HepG2 (cell line): ENCODE measurements around the gene APOA1. TPM values are rescaled to one million over a fixed set of nuclear protein-coding genes. Genes with fewer than 3 reads are reported as not detected.

Experiments
- EZH2 ChIP-seq: conservative IDR thresholded peaks from 2 replicates; pipeline ENCODE4 v1.6.1; 2012; ENCODE audit warnings: mild to moderate bottlenecking, low read depth, low read length, moderate library complexity
- HNRNPLL ChIP-seq: fragments of 200-400 bp; formaldehyde crosslinking; IDR thresholded peaks from 2 replicates; pipeline ENCODE4 v1.6.1; 2017; ENCODE audit warnings: mild to moderate bottlenecking, low read depth, low read length; ENCODE audit not compliant: poor library complexity, severe bottlenecking
- KLF16 ChIP-seq, 2 experiments: sonication (generic) in 1 of 2; formaldehyde crosslinking in 1 of 2; IDR thresholded peaks; 2 replicates each; pipeline versions ENCODE4 v1.6.1 to v1.8.0; 2016 to 2023; ENCODE audit warnings: missing genetic modification reagents in 2 of 2, missing compliant biosample characterization in 1 of 2
- MLLT10 ChIP-seq: sonication (generic); formaldehyde crosslinking; IDR thresholded peaks from 2 replicates; pipeline ENCODE4 v1.4.0; 2020; ENCODE audit warnings: missing genetic modification reagents
- PCBP1 ChIP-seq: fragments of 200-400 bp; formaldehyde crosslinking; IDR thresholded peaks from 2 replicates; pipeline ENCODE4 v1.6.1; 2017; ENCODE audit warnings: mild to moderate bottlenecking, low read depth, low read length, borderline replicate concordance
- PHF21A ChIP-seq: sonication (generic); formaldehyde crosslinking; IDR thresholded peaks from 2 replicates; pipeline ENCODE4 v1.5.0; 2020; ENCODE audit warnings: mild to moderate bottlenecking, missing genetic modification reagents
- RARG ChIP-seq: sonication (generic); formaldehyde crosslinking; IDR thresholded peaks from 2 replicates; pipeline ENCODE4 v1.4.0; 2020; ENCODE audit warnings: low read depth, mild to moderate bottlenecking, missing genetic modification reagents
- RBFOX2 ChIP-seq: fragments of 200-400 bp; formaldehyde crosslinking; IDR thresholded peaks from 2 replicates; pipeline ENCODE4 v1.6.1; 2017; ENCODE audit warnings: low read depth, mild to moderate bottlenecking, low read length
- RXRB ChIP-seq: IDR thresholded peaks from 2 replicates; pipeline ENCODE4 v1.6.1; 2016; ENCODE audit warnings: borderline replicate concordance, missing genetic modification reagents, missing compliant biosample characterization
- ZFP36L2 ChIP-seq: sonication (generic); formaldehyde crosslinking; IDR thresholded peaks from 2 replicates; pipeline ENCODE4 v1.4.0; 2020; ENCODE audit warnings: missing genetic modification reagents
- ZKSCAN5 ChIP-seq: sonication (generic); formaldehyde crosslinking; IDR thresholded peaks from 2 replicates; pipeline ENCODE4 v1.5.1; 2020; ENCODE audit warnings: mild to moderate bottlenecking, missing genetic modification reagents
- ZNF556 ChIP-seq: sonication (generic); formaldehyde crosslinking; IDR thresholded peaks from 2 replicates; pipeline ENCODE4 v1.4.0; 2020; ENCODE audit warnings: mild to moderate bottlenecking, missing genetic modification reagents, borderline replicate concordance
- ZNF616 ChIP-seq: sonication (generic); formaldehyde crosslinking; IDR thresholded peaks from 2 replicates; pipeline ENCODE4 v1.5.0; 2020; ENCODE audit warnings: low read depth, mild to moderate bottlenecking, missing genetic modification reagents
- ZNF850 ChIP-seq: sonication (generic); formaldehyde crosslinking; conservative IDR thresholded peaks from 2 replicates; pipeline ENCODE4 v1.9.0; 2021; ENCODE audit warnings: mild to moderate bottlenecking, missing genetic modification reagents
- polyA plus RNA-seq, 8 experiments: library from polyadenylated mRNA; depleted of rRNA in 3 of 8; stranded (reverse) in 7 of 8; unstranded in 1 of 8; fragments of >200 nt; fragmentation: Illumina TruSeq in 4 of 8; extraction: Trizol in 4 of 8; gene quantifications; 2 replicates each; pipeline versions ENCODE4 v1.2.1 to v1.2.3, GENCODE V29; 2011 to 2016; ENCODE audit warnings: low read depth in 4 of 8, missing spikeins in 1 of 8, mixed read lengths in 1 of 8; ENCODE audit not compliant: insufficient read depth in 1 of 8
- total RNA-seq, 5 experiments: library from RNA; depleted of rRNA; stranded (reverse); fragments of >200 nt; fragmentation: Illumina TruSeq; extraction: Trizol; gene quantifications; 2 replicates each; pipeline ENCODE4 v1.2.3, GENCODE V29; 2016; ENCODE audit warnings: low read depth in 1 of 5
- TF ChIP-seq, protein P1 (sequence below): sonication (generic); formaldehyde crosslinking; IDR thresholded peaks from 2 replicates; pipeline ENCODE4 v1.8.0; 2022; ENCODE audit warnings: mild to moderate bottlenecking, missing genetic modification reagents, moderate library complexity
- TF ChIP-seq, protein P2 (sequence below): sonication (generic); formaldehyde crosslinking; IDR thresholded peaks from 2 replicates; pipeline ENCODE4 v1.9.0; 2022; ENCODE audit warnings: low read depth, missing genetic modification reagents
- TF ChIP-seq, protein P3 (sequence below): sonication (generic); formaldehyde crosslinking; IDR thresholded peaks from 2 replicates; pipeline ENCODE4 v1.4.0; 2020; ENCODE audit warnings: low read depth, missing genetic modification reagents
- TF ChIP-seq, protein P4 (sequence below): IDR thresholded peaks from 2 replicates; pipeline ENCODE4 v1.6.1; 2012; ENCODE audit warnings: inconsistent platforms
- TF ChIP-seq, protein P5 (sequence below): sonication (generic); formaldehyde crosslinking; IDR thresholded peaks from 2 replicates; pipeline ENCODE4 v1.4.0; 2020; ENCODE audit warnings: missing genetic modification reagents
- TF ChIP-seq, protein P6 (sequence below): sonication (generic); formaldehyde crosslinking; IDR thresholded peaks from 2 replicates; pipeline ENCODE4 v1.4.0; 2020; ENCODE audit warnings: missing genetic modification reagents; ENCODE audit errors: not compliant biosample characterization

The APOA1 gene
- total and polyA plus RNA-seq, 2 of the 13 experiments (the other 11 are each of a cell fraction or from before 2014, with no cell fraction given), result 1,973 to 5,485 TPM

DNA sequence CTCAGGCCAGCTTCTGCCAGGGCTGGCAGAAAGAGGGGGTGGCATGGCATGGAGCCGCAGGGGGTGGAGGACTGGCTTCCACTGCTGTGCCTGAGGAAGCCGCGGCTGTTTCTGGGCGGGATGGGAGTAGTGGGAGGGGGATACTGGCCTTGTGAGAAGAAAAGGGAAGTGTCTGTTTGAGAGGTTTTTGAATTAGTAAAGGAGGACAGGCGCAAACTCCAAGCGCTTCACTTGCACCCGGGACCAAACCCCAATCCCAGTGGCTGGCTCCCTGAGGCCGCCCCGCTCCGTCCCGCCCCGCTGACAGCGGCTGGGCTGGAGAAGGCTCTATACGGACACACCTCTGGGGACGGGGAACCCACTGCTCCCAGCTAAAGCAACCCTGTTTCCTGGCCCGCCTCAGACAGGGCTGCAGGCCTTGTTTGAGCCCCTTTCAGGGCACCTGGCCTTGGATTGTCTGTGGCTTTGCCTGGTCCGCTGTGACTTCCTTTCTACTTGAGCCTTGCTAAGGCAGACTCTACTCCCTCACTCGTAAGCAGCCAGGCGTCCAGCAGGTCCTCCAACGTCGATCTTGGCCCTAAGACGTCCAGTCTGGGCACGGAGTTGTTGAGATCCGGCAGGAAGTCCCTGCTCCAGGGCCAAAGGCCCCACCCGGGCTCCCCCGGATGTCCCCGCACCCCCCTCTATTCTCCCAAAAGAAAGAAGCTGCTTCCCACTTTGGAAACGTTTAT, 2.2 kb downstream of the APOA1 start (continued):
- TF ChIP-seq RBFOX2, result peak; percentile 70
- 0 out of 2 replicates have a peak, but pooled peaks have one; percentile 46 for TF ChIP-seq MLLT10 (CRISPR knock-in tag)
- TF ChIP-seq, protein P1, sequence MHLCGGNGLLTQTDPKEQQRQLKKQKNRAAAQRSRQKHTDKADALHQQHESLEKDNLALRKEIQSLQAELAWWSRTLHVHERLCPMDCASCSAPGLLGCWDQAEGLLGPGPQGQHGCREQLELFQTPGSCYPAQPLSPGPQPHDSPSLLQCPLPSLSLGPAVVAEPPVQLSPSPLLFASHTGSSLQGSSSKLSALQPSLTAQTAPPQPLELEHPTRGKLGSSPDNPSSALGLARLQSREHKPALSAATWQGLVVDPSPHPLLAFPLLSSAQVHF (CRISPR knock-in tag), result 0 out of 2 replicates have a peak, but pooled peaks have one; percentile 53
- no peak for TF ChIP-seq ZNF850 (CRISPR knock-in tag)
- no peak for TF ChIP-seq RXRB (CRISPR knock-in tag)
- no peak for TF ChIP-seq KLF16 (CRISPR knock-in tag; IDR thresholded peaks at IDR 0.05)
- TF ChIP-seq, protein P2, sequence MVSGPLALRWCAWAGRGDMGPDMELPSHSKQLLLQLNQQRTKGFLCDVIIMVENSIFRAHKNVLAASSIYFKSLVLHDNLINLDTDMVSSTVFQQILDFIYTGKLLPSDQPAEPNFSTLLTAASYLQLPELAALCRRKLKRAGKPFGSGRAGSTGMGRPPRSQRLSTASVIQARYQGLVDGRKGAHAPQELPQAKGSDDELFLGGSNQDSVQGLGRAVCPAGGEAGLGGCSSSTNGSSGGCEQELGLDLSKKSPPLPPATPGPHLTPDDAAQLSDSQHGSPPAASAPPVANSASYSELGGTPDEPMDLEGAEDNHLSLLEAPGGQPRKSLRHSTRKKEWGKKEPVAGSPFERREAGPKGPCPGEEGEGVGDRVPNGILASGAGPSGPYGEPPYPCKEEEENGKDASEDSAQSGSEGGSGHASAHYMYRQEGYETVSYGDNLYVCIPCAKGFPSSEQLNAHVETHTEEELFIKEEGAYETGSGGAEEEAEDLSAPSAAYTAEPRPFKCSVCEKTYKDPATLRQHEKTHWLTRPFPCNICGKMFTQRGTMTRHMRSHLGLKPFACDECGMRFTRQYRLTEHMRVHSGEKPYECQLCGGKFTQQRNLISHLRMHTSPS (CRISPR knock-in tag), result no peak
- TF ChIP-seq ZNF616, result 0 out of 2 replicates have a peak, but pooled peaks have one; percentile 20
- TF ChIP-seq, protein P3, sequence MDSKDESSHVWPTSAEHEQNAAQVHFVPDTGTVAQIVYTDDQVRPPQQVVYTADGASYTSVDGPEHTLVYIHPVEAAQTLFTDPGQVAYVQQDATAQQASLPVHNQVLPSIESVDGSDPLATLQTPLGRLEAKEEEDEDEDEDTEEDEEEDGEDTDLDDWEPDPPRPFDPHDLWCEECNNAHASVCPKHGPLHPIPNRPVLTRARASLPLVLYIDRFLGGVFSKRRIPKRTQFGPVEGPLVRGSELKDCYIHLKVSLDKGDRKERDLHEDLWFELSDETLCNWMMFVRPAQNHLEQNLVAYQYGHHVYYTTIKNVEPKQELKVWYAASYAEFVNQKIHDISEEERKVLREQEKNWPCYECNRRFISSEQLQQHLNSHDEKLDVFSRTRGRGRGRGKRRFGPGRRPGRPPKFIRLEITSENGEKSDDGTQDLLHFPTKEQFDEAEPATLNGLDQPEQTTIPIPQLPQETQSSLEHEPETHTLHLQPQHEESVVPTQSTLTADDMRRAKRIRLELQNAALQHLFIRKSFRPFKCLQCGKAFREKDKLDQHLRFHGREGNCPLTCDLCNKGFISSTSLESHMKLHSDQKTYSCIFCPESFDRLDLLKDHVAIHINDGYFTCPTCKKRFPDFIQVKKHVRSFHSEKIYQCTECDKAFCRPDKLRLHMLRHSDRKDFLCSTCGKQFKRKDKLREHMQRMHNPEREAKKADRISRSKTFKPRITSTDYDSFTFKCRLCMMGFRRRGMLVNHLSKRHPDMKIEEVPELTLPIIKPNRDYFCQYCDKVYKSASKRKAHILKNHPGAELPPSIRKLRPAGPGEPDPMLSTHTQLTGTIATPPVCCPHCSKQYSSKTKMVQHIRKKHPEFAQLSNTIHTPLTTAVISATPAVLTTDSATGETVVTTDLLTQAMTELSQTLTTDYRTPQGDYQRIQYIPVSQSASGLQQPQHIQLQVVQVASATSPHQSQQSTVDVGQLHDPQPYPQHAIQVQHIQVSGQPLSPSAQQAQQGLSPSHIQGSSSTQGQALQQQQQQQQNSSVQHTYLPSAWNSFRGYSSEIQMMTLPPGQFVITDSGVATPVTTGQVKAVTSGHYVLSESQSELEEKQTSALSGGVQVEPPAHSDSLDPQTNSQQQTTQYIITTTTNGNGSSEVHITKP (CRISPR knock-in tag), result no peak
- TF ChIP-seq RARG (CRISPR knock-in tag), result no peak
- TF ChIP-seq ZNF556, result no peak; the same call in 1 of the 2 replicates
- TF ChIP-seq ZKSCAN5 (CRISPR knock-in tag), result no peak
- no peak for TF ChIP-seq HNRNPLL
- TF ChIP-seq, protein P4, sequence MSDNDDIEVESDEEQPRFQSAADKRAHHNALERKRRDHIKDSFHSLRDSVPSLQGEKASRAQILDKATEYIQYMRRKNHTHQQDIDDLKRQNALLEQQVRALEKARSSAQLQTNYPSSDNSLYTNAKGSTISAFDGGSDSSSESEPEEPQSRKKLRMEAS, result no peak
- TF ChIP-seq ZFP36L2 (CRISPR knock-in tag), result no peak
- TF ChIP-seq, protein P5, sequence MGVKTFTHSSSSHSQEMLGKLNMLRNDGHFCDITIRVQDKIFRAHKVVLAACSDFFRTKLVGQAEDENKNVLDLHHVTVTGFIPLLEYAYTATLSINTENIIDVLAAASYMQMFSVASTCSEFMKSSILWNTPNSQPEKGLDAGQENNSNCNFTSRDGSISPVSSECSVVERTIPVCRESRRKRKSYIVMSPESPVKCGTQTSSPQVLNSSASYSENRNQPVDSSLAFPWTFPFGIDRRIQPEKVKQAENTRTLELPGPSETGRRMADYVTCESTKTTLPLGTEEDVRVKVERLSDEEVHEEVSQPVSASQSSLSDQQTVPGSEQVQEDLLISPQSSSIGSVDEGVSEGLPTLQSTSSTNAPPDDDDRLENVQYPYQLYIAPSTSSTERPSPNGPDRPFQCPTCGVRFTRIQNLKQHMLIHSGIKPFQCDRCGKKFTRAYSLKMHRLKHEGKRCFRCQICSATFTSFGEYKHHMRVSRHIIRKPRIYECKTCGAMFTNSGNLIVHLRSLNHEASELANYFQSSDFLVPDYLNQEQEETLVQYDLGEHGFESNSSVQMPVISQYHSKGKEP (CRISPR knock-in tag), result no peak
- TF ChIP-seq, protein P6, sequence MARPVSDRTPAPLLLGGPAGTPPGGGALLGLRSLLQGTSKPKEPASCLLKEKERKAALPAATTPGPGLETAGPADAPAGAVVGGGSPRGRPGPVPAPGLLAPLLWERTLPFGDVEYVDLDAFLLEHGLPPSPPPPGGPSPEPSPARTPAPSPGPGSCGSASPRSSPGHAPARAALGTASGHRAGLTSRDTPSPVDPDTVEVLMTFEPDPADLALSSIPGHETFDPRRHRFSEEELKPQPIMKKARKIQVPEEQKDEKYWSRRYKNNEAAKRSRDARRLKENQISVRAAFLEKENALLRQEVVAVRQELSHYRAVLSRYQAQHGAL (CRISPR knock-in tag), result no peak
- TF ChIP-seq PCBP1, result no peak
- no peak for TF ChIP-seq PHF21A (CRISPR knock-in tag)
- TF ChIP-seq EZH2, result no peak
